Muscle of leg (tissue), 11 donors: ENCODE results near the gene RIC3. TPM values are rescaled to one million over a fixed set of nuclear protein-coding genes. Genes with fewer than 3 reads are reported as not detected.

ENCODE experiments used
- DNase-seq: peaks from one replicate; pipeline ENCODE4 v3.0.0; 2013
- H3K27ac ChIP-seq: one replicate; pipeline ENCODE4 v1.5.1; 2013; ENCODE audit warnings: mild to moderate bottlenecking, low read length, control low read depth
- H3K27me3 ChIP-seq: one replicate; pipeline ENCODE4 v1.6.1; 2013; ENCODE audit warnings: low read length; ENCODE audit not compliant: control insufficient read depth, insufficient read depth
- H3K36me3 ChIP-seq: one replicate; pipeline ENCODE4 v1.6.1; 2013; ENCODE audit warnings: low read length; ENCODE audit not compliant: control insufficient read depth, insufficient read depth
- H3K4me1 ChIP-seq: one replicate; pipeline ENCODE4 v1.6.1; 2013; ENCODE audit warnings: low read length; ENCODE audit not compliant: control insufficient read depth, insufficient read depth
- H3K4me3 ChIP-seq: one replicate; pipeline ENCODE4 v1.5.1; 2013; ENCODE audit warnings: low read length, control low read depth
- H3K9me3 ChIP-seq: replicated peaks from 2 replicates; pipeline ENCODE4 v1.6.1; 2013; ENCODE audit warnings: low read depth, low read length; ENCODE audit not compliant: control insufficient read depth
- WGBS: methylation state at CpG from one replicate; pipeline ENCODE4 v1.1.5; 2013; ENCODE audit warnings: missing lambda C conversion rate; ENCODE audit not compliant: insufficient coverage; 5-methylcytosine and 5-hydroxymethylcytosine counted together
- polyA plus RNA-seq, 8 donors: library from polyadenylated mRNA; unstranded; fragments of 120-200 nt; gene quantifications; one replicate each; pipeline versions ENCODE4 v1.2.1 to v1.2.3, GENCODE V29; 2013; ENCODE audit warnings: inconsistent platforms in 1 of 8, low replicate concordance in 1 of 8; ENCODE audit not compliant: insufficient read length in 8 of 8, insufficient read depth in 1 of 8
- total RNA-seq: library from RNA; stranded (reverse); fragments of 120-200 nt; gene quantifications from one replicate; pipeline ENCODE4 v1.2.4, GENCODE V29; 2013

RIC3 gene
- total and polyA plus RNA-seq, 9 donors: 0.18 to 1.7 (median 0.39) TPM

DNA sequence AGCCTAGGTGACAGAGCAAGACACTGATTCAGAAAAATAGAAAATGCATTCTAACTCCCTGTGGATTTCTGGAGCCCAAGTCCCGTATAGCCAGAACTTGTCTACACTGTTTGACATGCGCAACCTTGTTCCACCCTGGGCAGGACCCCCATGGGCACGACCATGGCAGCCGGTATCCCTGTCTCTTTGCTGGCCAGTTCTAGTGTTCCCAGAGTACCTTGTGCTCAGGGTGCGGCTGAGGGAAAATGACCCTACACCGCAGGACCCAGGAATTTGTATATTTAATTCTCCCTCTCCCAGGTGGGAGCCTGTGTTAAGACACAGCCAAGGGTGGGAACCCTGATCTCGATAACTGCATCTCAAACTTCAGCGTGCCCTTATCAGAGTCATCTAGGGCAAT lies 36.7 kb upstream of the RIC3 start:
- no peak for DNase-seq
- peaks cover 26% of the 10 kb centered on the region for H3K4me1 ChIP-seq
- H3K36me3 ChIP-seq: no peaks in the 10 kb centered on the region
- WGBS: 74% methylated on average over 4 of the region's 8 CpGs
- H3K9me3 ChIP-seq: no peaks in the 10 kb centered on the region
- no peak overlapping the region for H3K27ac ChIP-seq
- H3K4me3 ChIP-seq: no peak overlapping the region
- no peaks in the 10 kb centered on the region for H3K27me3 ChIP-seq

DNA sequence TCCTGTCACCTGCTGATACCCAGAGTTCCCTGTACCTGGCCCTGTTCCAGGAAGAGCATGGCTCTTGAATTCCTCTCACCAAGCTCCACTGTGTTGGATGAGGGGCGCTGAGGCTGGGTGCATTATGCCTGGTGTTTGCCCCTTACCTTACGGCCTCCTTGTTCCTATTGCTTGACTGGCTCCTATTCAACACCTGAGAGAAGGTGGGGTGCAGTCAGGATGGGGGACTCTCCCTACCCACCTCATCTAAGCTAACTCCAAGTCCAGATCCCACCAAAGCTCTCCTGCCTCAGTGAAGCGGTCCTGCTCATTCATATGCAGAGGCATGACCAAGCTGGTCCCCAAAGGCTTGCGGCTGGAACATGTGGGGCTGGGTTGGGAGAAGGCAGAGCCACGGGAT lies 35.8 kb upstream of the RIC3 start:
- Histone ChIP-seq H3K27ac (no peak overlapping the region), H3K9me3 (no peaks in the 10 kb centered on the region), H3K4me3 (no peak overlapping the region), H3K27me3 (no peaks in the 10 kb centered on the region), H3K4me1 (peaks cover 26% of the 10 kb centered on the region), H3K36me3 (no peaks in the 10 kb centered on the region)
- DNase-seq: no peak
- 83% methylated on average over 3 of the region's 5 CpGs for WGBS

DNA sequence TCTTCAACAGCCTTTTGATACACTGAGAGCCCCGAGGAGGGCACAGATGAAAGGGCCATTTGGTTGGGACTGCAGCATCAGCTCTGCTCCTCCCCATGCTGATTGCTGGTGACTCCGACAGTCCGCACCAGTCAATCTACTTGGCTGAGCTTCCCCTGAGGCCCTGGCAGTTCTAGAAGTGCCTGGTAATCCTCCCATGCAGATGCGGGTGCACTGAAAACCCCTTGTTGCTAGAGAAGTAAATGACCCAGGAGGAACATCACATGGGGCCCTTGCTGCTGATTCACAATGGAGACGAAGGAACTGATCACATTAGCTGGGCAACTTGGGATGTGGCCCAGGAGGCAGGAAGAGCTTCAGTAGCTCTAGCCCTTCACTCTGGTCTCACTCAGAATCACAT lies 35.2 kb upstream of the RIC3 start:
- 45% methylated on average over 5 of the region's 5 CpGs for WGBS
- Histone ChIP-seq H3K27me3 (no peaks in the 10 kb centered on the region), H3K27ac (no peak overlapping the region), H3K4me1 (peaks cover 26% of the 10 kb centered on the region), H3K36me3 (no peaks in the 10 kb centered on the region), H3K4me3 (no peak overlapping the region), H3K9me3 (no peaks in the 10 kb centered on the region)
- DNase-seq: no peak

DNA sequence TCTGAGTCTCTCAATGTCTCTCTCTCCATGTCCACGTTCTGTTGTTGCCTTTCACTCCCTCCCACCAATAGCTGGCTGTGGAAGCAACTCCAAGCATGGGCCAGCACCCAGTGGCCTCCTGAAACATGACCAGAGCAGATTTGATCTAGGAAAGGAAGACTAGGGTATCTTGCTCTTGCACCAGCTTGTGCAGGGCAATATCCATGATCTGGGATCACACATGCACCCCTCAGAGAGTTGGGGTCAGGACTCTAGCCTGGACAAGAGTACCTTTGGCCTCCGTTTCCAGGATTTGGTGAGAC lies 34.5 kb upstream of the RIC3 start:
- WGBS: 83% methylated on average over 2 of the region's 2 CpGs
- Histone ChIP-seq H3K4me3 (no peak overlapping the region), H3K4me1 (peaks cover 26% of the 10 kb centered on the region), H3K36me3 (no peaks in the 10 kb centered on the region), H3K27ac (no peak overlapping the region), H3K27me3 (no peaks in the 10 kb centered on the region), H3K9me3 (no peaks in the 10 kb centered on the region)
- no peak for DNase-seq

DNA sequence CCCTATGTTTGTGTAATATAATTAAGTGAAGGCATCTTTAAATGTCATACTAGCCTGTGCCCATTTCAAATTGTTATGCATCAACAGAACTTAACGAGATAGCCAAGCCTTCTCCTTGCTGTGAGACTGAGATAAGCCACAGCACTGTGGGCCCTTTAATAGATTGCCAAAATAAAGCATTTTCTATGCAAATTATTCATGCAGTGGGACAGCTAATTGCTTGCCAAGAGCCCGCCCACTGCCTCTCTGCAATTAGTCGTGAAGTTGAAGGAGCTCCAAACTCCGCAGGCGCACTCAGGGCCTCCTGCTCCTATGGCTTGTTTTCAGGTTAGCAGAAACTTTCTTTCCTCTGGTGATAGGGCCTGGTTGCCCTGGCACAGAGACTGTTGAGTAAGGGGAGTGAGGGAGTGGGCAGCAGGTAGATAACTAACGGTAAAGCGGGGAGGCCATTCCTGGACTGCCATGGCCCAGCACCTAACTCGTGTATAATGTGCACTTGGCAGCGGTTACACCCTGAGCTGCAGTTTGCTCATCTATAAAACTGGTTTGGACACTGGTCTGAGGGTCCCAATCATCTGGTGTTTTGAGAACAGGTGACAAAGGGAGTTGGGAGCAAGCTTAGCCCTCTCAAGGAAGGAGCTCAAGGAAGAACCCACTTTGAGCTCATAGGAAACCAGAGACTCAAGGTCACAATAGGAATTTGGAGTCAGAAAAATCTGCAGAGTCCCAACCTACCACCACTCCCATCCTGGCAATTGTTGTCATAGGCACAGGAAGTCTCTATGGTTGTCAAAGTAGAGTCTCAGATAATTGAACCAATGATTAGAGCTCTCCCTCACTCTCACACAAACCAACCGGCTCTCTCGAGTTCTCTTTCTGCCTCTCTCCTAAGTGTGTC lies 33.9 kb upstream of the RIC3 start:
- Histone ChIP-seq H3K9me3 (no peaks in the 10 kb centered on the region), H3K36me3 (no peaks in the 10 kb centered on the region), H3K4me3 (no peak overlapping the region), H3K27me3 (no peaks in the 10 kb centered on the region), H3K4me1 (peaks cover 26% of the 10 kb centered on the region), H3K27ac (no peak overlapping the region)
- WGBS: 74% methylated on average over 11 of the region's 11 CpGs
- no peak for DNase-seq

DNA sequence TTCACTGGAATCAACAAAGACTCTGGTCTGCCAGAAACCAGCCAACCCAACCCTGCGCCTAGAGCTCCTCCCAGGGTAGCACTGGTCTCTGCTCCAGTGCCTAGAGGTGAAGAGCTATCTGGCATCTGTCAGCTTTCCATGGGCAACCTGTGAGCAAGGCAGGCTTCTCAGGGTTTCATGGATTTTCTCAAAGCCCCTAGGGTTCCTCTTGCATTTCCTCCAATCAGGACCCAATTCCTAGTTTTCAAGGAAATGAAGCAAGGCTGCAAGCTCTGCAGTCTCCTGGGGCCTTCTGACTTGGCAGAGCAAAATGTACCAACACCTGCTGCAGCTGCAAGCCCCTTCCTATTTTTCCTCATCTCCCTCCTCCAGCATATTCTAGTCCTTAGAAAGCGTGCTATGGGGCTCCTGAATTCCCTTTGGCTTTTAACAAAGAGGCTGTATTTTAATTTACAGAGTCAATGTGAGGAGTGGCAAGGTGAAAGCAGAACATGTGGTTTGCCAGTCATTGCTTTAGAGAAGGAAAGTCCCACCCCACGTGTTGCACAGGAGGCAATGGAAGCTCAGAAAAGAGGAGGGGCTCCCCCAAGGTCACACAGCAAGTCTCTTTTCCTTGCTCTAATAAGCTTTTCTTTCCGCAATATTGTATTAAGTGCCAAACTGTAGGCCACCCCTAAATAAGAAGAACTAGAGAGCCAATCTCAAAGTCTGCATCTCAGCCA lies 33.0 kb upstream of the RIC3 start:
- no peaks in the 10 kb centered on the region for H3K36me3 ChIP-seq
- DNase-seq: peak; percentile 78
- H3K27ac ChIP-seq: peak overlapping the region; percentile 55
- H3K9me3 ChIP-seq: no peaks in the 10 kb centered on the region
- H3K4me1 ChIP-seq: peaks cover 16% of the 10 kb centered on the region
- WGBS: 43% methylated on average over 2 of the region's 4 CpGs
- H3K4me3 ChIP-seq: no peak overlapping the region
- no peaks in the 10 kb centered on the region for H3K27me3 ChIP-seq

DNA sequence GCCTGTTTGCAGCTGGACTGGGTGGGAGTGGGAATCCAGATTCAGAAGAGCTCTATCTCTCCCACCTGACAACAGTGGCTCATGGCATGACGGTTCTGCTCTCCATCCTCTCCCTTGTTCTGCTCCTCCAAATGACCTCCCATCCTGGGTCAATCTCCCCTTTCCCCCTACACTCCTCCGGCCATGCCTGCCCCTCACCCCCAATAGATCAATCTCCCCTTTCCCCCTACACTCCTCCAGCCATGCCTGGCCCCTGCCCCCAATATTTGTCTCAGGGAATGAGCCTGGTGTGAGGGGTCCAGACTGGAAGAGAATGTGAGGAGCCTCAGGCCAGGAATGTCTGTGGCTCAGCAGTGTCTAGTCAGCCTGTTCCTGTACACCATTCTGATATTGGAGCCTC lies 30.9 kb upstream of the RIC3 start:
- no peak overlapping the region for H3K27ac ChIP-seq
- no peak for DNase-seq
- H3K4me1 ChIP-seq: peaks cover 5% of the 10 kb centered on the region
- peaks cover 2% of the 10 kb centered on the region for H3K27me3 ChIP-seq
- WGBS: 57% methylated on average over 1 of the region's 2 CpGs
- H3K9me3 ChIP-seq: no peaks in the 10 kb centered on the region
- no peak overlapping the region for H3K4me3 ChIP-seq
- H3K36me3 ChIP-seq: no peaks in the 10 kb centered on the region

DNA sequence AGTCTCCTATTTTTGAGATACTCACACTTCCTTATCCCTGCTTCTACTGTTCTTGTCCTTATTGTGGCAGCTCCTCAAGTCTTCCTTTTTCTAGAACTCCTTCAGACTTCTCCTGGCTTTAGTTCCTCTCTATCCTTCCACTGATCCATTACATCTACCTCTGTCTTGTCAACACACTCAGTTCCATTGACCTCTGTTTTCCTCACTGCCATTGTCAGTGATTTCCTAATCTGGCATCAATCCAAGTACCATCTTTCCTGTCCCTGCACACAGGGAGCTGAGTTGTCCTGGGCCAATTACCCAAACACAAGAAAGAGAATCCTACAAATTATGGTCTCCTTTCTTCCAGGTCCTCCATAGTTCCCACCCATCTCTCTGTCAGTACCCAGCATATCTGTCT lies 27.9 kb upstream of the RIC3 start:
- H3K27me3 ChIP-seq: peaks cover 4% of the 10 kb centered on the region
- H3K4me3 ChIP-seq: no peak overlapping the region
- H3K4me1 ChIP-seq: peaks cover 4% of the 10 kb centered on the region
- H3K36me3 ChIP-seq: no peaks in the 10 kb centered on the region
- no peak overlapping the region for H3K27ac ChIP-seq
- H3K9me3 ChIP-seq: no peaks in the 10 kb centered on the region
- DNase-seq: no peak

DNA sequence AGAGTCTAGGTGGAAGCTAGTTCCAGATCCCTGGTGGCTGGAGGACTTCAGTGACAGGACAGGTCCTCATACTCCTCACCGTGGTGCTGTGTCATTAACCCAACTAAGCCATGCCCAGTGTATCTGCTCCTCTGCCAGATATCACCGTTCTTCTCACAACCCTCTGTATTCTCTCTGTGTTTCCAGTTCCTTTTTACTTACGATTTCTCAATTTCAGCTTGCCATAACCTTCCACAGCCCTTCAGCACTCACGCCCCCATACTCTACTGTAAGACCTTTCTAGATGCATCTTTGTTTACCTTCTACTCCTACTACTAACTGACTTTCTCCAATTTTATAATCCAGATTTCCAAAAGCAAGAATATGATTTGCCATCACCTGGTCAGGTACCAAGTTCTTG lies 26.1 kb upstream of the RIC3 start:
- Histone ChIP-seq H3K27ac (no peak overlapping the region), H3K27me3 (peaks cover 4% of the 10 kb centered on the region), H3K9me3 (no peaks in the 10 kb centered on the region), H3K4me1 (no peaks in the 10 kb centered on the region), H3K36me3 (no peaks in the 10 kb centered on the region), H3K4me3 (no peak overlapping the region)
- no peak for DNase-seq
- 74% methylated on average over 4 of the region's 4 CpGs for WGBS

DNA sequence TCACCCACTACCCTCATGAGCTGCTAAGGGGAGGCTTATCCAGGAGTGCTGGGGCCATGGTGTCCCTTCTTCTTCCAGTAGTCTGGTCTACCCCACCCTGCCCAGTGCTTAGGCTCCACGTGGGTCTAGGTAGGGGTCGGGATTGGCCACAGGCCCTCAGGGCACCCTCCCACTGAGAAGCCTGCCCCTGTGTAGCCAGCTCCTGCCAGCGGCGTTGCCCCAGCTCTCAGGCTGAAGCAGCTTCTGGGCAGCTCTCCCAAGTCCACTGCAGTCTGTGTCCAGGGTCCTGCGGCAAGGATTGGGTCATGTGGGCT lies 24.0 kb upstream of the RIC3 start:
- Histone ChIP-seq H3K27ac (no peak overlapping the region), H3K4me3 (no peak overlapping the region), H3K36me3 (no peaks in the 10 kb centered on the region), H3K9me3 (no peaks in the 10 kb centered on the region), H3K4me1 (no peaks in the 10 kb centered on the region), H3K27me3 (peaks cover 4% of the 10 kb centered on the region)
- 37% methylated on average over 5 of the region's 5 CpGs for WGBS
- no peak for DNase-seq
